ENCODE measurements around the gene CLDN18. TPM values are rescaled to one million over a fixed set of nuclear protein-coding genes. Genes with fewer than 3 reads are reported as not detected.

CLDN18 gene
- total RNA-seq, 1 experiment from 2014 or later: 0.08 TPM

DNA sequence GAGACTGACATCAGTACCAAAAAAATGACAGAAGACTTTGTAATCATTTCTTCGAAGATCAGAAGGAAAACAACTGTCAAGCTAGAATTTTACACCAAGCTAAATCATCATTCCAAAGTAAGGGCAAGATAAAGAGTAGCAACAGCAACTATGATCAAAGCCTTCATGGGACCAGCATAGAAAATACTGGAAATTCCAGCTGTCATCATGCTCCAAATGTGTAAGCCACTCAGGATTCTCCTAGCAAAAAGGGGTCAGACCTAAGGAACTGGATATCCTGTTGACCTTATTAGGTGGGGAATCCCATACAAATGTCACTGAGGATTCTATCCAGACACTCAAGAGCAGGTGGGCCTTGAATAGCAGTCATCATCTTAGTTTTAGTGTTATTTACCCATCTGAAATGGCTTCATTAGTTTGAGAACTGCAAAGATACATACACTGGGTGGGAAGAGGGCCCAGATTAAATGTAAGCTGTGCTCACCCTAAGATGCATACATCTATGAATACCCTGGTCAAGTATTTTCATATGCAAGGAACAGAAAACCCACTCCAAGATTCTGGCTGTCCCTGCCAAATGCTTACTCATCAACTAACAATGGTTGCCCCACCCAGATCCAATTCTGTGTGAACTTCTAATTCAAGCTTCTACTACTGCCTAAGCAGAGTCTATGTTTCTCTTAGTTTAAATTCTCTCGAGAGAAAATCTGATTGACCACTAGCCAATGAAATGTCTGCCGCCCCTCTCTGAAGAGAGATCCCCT lies 33.5 kb downstream of the CLDN18 start:
- in situ Hi-C loops (cut with HindIII; ENCODE audit: low pct_unique_long_range_greater_than_20kb, low sequenced_read_pairs): no loop called here
- intact Hi-C loops (cut with micrococcal nuclease; ENCODE audit: unreplicated experiment): no loop called here
- no peaks in the 10 kb centered on the region for H3K4me1 ChIP-seq (ENCODE audit: control insufficient read depth, insufficient read depth, low read length)
- H3K4me3 ChIP-seq (ENCODE audit: low read depth in 2 of 2, low read length in 2 of 2): no peak overlapping the region
- CTCF ChIA-PET: no interaction called here
- H3K9me3 ChIP-seq (ENCODE audit: control insufficient read depth, insufficient read depth, low read depth, low read length): no peaks in the 10 kb centered on the region
- peaks cover 5% of the 10 kb centered on the region for H3K27me3 ChIP-seq (ENCODE audit: control insufficient read depth, insufficient read depth, low read length)
- DNase-seq (ENCODE audit: low read depth, low spot score): no peak
- H3K27ac ChIP-seq (ENCODE audit: low read length): no peak overlapping the region
- no peaks in the 10 kb centered on the region for H3K36me3 ChIP-seq (ENCODE audit: control insufficient read depth, insufficient read depth, low read length)
- TF ChIP-seq POLR2AphosphoS5 (IDR thresholded peaks at IDR 0.05; ENCODE audit: low read depth, low read length) (no peak), SIN3A (IDR thresholded peaks at IDR 0.05; ENCODE audit: borderline replicate concordance, insufficient read depth, low read depth, low read length) (no peak), TCF7L2 (IDR thresholded peaks at IDR 0.05; ENCODE audit: low read depth, low read length) (no peak), REST (IDR thresholded peaks at IDR 0.05; ENCODE audit: insufficient read depth in 1 of 2, low read depth in 2 of 2, low read length in 1 of 2) (no peak)
- TF ChIP-seq, protein P1, sequence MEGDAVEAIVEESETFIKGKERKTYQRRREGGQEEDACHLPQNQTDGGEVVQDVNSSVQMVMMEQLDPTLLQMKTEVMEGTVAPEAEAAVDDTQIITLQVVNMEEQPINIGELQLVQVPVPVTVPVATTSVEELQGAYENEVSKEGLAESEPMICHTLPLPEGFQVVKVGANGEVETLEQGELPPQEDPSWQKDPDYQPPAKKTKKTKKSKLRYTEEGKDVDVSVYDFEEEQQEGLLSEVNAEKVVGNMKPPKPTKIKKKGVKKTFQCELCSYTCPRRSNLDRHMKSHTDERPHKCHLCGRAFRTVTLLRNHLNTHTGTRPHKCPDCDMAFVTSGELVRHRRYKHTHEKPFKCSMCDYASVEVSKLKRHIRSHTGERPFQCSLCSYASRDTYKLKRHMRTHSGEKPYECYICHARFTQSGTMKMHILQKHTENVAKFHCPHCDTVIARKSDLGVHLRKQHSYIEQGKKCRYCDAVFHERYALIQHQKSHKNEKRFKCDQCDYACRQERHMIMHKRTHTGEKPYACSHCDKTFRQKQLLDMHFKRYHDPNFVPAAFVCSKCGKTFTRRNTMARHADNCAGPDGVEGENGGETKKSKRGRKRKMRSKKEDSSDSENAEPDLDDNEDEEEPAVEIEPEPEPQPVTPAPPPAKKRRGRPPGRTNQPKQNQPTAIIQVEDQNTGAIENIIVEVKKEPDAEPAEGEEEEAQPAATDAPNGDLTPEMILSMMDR (IDR thresholded peaks at IDR 0.05): no peak
- POLR2A ChIA-PET: no interaction called here
- BruUV-seq (replicated peaks): no TSS peak
- ATAC-seq: no peak

- POLR2A ChIA-PET: no interaction called here
Observed at GRCh38 chr3:138046085-138046484, 36.1 kb downstream of the CLDN18 start.

More at GRCh38 chr3:138046085-138046484, 36.1 kb downstream of the CLDN18 start:
- H3K27ac ChIP-seq (ENCODE audit: low read length): no peak overlapping the region
- CTCF ChIA-PET: no interaction called here
- H3K4me1 ChIP-seq (ENCODE audit: control insufficient read depth, insufficient read depth, low read length): no peaks in the 10 kb centered on the region
- intact Hi-C loops (cut with micrococcal nuclease; ENCODE audit: unreplicated experiment) (no loop called here), in situ Hi-C loops (cut with HindIII; ENCODE audit: low pct_unique_long_range_greater_than_20kb, low sequenced_read_pairs) (no loop called here)
- TF ChIP-seq POLR2AphosphoS5 (IDR thresholded peaks at IDR 0.05; ENCODE audit: low read depth, low read length): no peak
- no peak for TF ChIP-seq TCF7L2 (IDR thresholded peaks at IDR 0.05; ENCODE audit: low read depth, low read length)
- TF ChIP-seq SIN3A (IDR thresholded peaks at IDR 0.05; ENCODE audit: borderline replicate concordance, insufficient read depth, low read depth, low read length): no peak
- TF ChIP-seq, protein P1 (IDR thresholded peaks at IDR 0.05): no peak
- no peak for TF ChIP-seq REST (IDR thresholded peaks at IDR 0.05; ENCODE audit: insufficient read depth in 1 of 2, low read depth in 2 of 2, low read length in 1 of 2)
- H3K27me3 ChIP-seq (ENCODE audit: control insufficient read depth, insufficient read depth, low read length): peaks cover 5% of the 10 kb centered on the region
- DNase-seq (ENCODE audit: low read depth, low spot score): no peak
- H3K4me3 ChIP-seq (ENCODE audit: low read depth in 2 of 2, low read length in 2 of 2): no peak overlapping the region
- no TSS peak for BruUV-seq (replicated peaks)
- H3K9me3 ChIP-seq (ENCODE audit: control insufficient read depth, insufficient read depth, low read depth, low read length): no peaks in the 10 kb centered on the region
- ATAC-seq: no peak
- no peaks in the 10 kb centered on the region for H3K36me3 ChIP-seq (ENCODE audit: control insufficient read depth, insufficient read depth, low read length)
